Measurements from ENCODE around the gene DOCK9.

- TF ChIP-seq POLR2A (IDR thresholded peaks at IDR 0.05) = no peak
- no peak for TF ChIP-seq CTCF (IDR thresholded peaks at IDR 0.05)
- no peak for TF ChIP-seq EP300 (IDR thresholded peaks at IDR 0.05)
Measured at GRCh38 chr13:98888890-98889279, 89.0 kb downstream of the DOCK9 start.

All from ovary (tissue), 3 donors.